HG03442 (cell line): Measurements from ENCODE around the gene DLX6.
A peak's percentile ranks its signal among the peaks of the same experiment; 100 is the strongest.

Source experiments
- ATAC-seq: cut with Tn5 transposase; IDR thresholded peaks from one replicate; pipeline ENCODE4 v1.9.1; 2021; ENCODE audit warnings: mild to moderate bottlenecking, moderate library complexity; ENCODE audit not compliant: unreplicated experiment

Gene DLX6

DNA sequence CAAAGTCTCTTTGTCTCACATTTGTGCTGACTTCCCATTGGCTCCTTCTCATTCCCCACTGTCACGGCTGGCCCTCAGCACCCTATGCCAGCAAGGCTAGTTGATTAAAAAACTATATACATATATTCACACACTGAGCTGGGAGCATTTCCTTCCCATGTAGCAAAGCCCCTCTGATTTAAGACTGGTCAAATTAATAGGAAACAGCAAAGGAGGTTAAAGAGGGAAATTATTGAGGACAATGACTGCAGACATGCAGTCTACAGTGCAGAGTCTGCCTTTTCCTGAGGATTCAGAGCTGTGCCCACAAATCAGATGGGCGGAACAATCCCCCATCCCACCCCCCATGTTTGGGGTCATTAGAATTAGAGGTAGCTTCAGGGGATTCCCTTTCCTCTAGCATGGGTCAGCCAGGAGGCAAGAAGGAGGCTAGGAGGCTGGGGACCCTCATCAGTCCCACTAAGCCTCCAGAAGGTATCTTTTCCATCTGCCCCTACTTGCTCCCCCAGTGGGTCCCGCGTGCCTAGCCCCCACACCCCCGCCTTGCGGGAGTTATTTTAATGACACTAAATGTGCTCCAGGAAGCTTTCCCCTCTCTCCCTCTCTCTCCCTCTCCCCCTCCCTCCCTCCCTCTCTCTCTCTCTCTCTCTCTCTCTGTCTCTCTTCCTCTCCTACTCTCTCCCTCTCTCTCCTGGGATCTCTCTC, 9.8 kb upstream of the DLX6 start:
- no peak for ATAC-seq

DNA sequence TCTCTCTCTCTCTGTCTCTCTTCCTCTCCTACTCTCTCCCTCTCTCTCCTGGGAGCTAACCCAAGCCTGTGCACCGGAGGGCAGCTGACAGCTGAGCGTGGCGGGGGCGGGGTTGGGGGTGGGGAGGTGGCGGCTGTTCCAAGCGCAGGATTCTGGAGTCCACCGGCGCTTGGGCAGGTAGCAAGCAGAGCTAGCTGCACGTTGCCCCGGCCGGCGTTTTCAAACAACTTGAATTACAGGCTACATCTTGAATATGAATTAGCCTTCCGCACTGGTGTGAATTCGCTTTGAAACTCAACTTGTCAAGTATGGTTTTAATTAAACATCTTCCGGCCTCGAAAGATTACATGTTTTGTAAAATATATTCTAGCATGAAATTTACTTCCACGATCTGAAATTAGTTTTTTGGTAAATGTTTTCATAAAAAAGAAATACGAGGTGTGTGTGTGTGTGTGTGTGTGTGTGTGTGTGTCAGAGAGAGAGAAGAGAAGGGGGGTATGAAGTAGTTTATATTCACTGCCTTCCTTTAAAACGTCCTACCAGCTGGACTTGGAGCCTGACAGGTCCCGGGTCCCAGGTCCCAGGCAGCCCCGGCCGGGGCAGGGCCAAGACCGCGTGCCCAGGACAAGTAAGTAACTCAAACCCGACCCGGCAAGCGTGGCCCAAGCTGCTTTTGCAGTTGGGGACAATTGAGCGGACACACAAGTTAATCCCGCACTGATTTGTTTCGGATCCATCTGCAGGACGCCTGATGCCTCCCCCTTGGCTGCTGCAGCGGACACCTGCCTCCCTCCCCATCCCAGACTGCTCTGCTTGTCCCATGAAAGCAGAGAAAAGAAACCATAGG, 9.0 kb upstream of the DLX6 start:
- ATAC-seq = no peak

- ATAC-seq = no peak
These were observed 8.3 kb upstream of the DLX6 start for GRCh38 chr7:96996958-96997511.

DNA sequence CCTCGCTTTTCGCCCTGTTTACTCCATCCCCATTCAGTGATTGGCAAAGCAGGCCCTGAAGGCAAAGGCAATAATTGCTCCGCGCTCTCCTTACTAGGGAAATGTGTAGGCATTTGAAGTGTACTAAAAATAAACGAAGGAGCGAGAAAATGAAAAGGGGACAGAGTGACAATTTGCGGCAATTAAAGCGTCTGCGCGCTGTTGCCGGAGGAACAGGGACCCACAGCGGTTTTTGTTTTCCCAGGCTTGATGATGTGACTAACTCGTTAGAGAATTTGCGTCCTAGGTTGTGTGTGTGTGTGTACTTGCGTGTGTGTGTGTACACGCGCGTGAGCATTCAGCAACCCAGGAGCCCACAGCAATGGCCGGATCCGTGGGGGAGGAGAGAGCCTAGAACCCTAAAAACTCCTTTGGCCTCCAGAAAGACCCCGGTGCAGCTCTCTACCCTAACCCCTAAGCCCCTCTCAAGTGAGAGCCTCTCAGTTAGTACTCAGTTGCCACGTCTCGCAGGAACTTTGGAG, 7.8 kb upstream of the DLX6 start:
- no peak for ATAC-seq

GRCh38 chr7:96998333-96998732, 7.0 kb upstream of the DLX6 start:
- no peak for ATAC-seq

GRCh38 chr7:96998744-96999143, 6.6 kb upstream of the DLX6 start:
- ATAC-seq = no peak

GRCh38 chr7:97001221-97001620, 4.1 kb upstream of the DLX6 start:
- no peak for ATAC-seq

- ATAC-seq = no peak
These were observed 3.4 kb upstream of the DLX6 start for GRCh38 chr7:97001656-97002554.

DNA sequence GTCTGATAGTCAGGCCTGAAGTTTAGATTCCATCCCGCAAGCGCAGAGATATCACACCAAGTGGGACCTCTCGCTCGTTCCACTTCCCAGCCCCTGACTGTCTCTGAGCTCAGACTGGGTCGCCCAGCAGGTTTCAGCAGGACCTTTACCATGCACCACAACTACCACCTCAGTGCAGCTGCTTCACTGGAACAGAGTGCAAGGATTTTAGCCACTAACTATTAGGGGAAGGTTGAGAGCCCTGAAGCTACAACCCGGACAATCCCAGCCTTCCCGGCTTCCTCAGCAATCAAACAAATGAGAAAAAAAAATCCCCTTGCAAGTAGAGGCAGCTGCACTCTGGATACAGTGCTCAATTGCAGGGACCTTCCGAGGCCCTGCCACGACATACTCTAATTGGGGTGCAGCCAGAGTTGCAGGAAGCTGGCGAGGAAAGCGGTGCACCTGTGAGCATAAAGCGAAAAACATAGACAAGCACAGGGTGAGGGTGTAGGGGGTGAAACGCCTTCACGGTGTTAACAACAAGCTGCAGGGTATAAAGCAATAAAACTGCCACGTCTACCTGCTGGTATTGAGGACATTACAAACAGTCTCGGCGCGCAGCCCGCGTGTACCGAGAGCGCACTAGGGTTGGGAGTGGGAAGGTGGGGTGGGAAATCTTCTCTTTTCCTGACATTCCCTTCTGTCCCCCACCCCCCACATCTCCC, 2.6 kb upstream of the DLX6 start:
- ATAC-seq = no peak

GRCh38 chr7:97003262-97004246, 1.8 kb upstream of the DLX6 start:
- ATAC-seq = no peak

GRCh38 chr7:97004247-97005182, 838 bp upstream of the DLX6 start:
- ATAC-seq = no peak

- peak; percentile 55 for ATAC-seq
These were observed 882 bp downstream of the DLX6 start for GRCh38 chr7:97006055-97006815.

DNA sequence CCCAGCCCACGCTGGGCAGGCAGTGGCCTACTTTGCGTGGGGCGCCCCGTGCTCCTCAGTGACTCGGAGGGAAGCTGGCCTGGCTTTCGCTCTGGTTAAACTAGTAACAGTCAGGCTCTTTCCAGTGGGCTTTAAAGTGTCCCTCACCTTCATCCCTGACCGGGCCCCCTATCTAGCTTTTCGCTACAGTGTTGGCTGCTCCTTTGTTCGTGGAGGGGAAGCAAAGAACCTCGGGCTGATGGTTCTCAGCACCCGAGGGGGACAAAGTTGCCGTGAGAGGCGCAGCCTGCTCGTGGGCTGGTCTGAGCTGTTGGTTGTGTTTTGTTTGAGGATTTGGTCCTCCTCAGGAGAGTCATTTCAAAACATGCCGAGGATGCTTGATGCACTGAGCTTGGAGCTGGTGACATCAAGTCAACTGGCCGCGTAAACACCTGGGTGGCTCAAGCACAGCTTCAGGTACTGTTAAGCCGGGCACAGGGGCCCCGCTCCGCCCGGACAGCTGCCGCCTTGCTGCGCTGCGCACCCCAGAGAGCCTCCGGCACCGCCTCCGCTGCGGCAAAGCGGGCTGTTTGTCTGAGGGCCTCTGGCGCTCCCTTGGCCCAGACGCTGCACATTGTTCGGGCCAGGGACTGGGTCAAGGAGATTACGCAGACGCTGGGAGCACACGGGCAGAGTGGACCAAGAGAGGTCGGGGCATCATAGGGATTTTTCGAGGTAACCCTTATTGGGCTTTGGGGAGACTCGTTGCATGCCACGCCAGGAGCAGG, 1.6 kb downstream of the DLX6 start:
- no peak for ATAC-seq

- ATAC-seq = no peak
These were observed 2.2 kb downstream of the DLX6 start for GRCh38 chr7:97007583-97007861.

DNA sequence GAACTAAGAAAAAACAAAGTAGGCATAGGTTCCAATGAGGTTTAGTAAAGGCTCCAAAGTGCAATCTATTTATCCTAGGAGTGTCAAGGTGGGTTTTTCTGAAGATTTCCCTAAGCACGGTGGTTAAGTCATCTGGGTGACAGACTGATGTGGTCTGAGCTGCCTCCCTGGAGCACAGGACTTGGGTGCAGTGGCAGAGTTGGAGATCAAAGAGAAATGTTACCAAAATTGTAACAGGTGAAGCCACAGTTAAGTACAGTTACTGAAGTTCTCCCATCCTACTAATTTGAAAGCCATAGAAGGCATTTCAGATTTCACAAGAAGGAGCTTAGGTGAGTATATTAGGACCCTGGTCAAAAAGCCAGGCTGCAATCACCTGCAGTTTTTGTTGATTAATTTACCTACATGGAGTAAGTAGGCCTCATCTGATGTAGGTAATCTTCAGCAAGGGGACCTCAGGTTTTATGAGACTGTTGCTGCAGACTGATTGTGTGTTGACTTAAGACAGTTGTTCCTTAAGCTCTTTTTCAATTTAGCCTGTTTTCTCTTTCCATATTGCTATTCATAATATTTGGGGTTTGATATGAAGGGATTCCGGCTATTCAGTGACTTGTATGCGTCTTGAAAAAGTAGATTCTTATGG, 3.0 kb downstream of the DLX6 start:
- ATAC-seq = no peak
